Fibroblast of lung (primary cell): Measurements from ENCODE around the gene RNF133. TPM values are rescaled to one million over a fixed set of nuclear protein-coding genes. Genes with fewer than 3 reads are reported as not detected.

Experiments used
- DNase-seq, 2 donors: peaks; one replicate each; pipeline versions ENCODE4 v3.0.0 to v3.0.0-alpha.2; 2010; ENCODE audit warnings: low read depth in 2 of 2
- H2AFZ ChIP-seq: 2 replicates; pipeline ENCODE4 v1.5.1; 2012; ENCODE audit warnings: low read length, control low read depth, inconsistent platforms
- H3K27ac ChIP-seq: 2 replicates; pipeline ENCODE4 v1.5.1; 2011; ENCODE audit warnings: low read length, control low read depth; ENCODE audit not compliant: insufficient read depth
- H3K27me3 ChIP-seq: 2 replicates; pipeline ENCODE4 v1.5.1; 2011; ENCODE audit warnings: mild to moderate bottlenecking, low read length; ENCODE audit not compliant: control insufficient read depth, insufficient read depth
- H3K36me3 ChIP-seq: 2 replicates; pipeline ENCODE4 v1.5.1; 2011; ENCODE audit warnings: low read length; ENCODE audit not compliant: control insufficient read depth, insufficient read depth
- H3K4me1 ChIP-seq: 2 replicates; pipeline ENCODE4 v1.5.1; 2011; ENCODE audit warnings: low read length; ENCODE audit not compliant: control insufficient read depth, insufficient read depth; ENCODE audit errors: extremely low read depth
- H3K4me2 ChIP-seq: 2 replicates; pipeline ENCODE4 v1.5.1; 2011; ENCODE audit warnings: low read length, control low read depth; ENCODE audit not compliant: insufficient read depth; ENCODE audit errors: extremely low read depth
- H3K4me3 ChIP-seq, 4 experiments: fragments of 200-600 bp in 1 of 4; sonication (generic) in 1 of 4; replicated peaks in 1 of 4; 2 replicates each; pipeline ENCODE4 v1.5.1; 2011 to 2016; ENCODE audit warnings: low read length in 4 of 4, low read depth in 3 of 4, mild to moderate bottlenecking in 3 of 4, control low read depth in 2 of 4, inconsistent platforms in 1 of 4, mixed read lengths in 1 of 4; ENCODE audit not compliant: insufficient read depth in 1 of 4; ENCODE audit errors: control extremely low read depth in 1 of 4
- H3K79me2 ChIP-seq: 2 replicates; pipeline ENCODE4 v1.5.1; 2012; ENCODE audit warnings: mild to moderate bottlenecking, low read length, inconsistent platforms; ENCODE audit not compliant: control insufficient read depth, insufficient read depth
- H3K9ac ChIP-seq: 2 replicates; pipeline ENCODE4 v1.5.1; 2011; ENCODE audit warnings: mild to moderate bottlenecking, low read length, control low read depth; ENCODE audit not compliant: insufficient read depth
- H3K9me3 ChIP-seq: 2 replicates; pipeline ENCODE4 v1.5.1; 2012; ENCODE audit warnings: low read depth, low read length; ENCODE audit not compliant: control insufficient read depth, insufficient read depth
- H4K20me1 ChIP-seq: 2 replicates; pipeline ENCODE4 v1.5.1; 2011; ENCODE audit warnings: low read length; ENCODE audit not compliant: control insufficient read depth, insufficient read depth; ENCODE audit errors: extremely low read depth
- CTCF ChIP-seq, 2 donors: IDR thresholded peaks in 1 of 2; conservative IDR thresholded peaks in 1 of 2; 1 replicate in 1 of 2; 2 replicates in 1 of 2; pipeline ENCODE4 v1.5.1; 2011 to 2012; ENCODE audit warnings: low read length in 2 of 2, control low read depth in 1 of 2, inconsistent platforms in 1 of 2, low read depth in 1 of 2, mild to moderate bottlenecking in 1 of 2
- EZH2 ChIP-seq: IDR thresholded peaks from 2 replicates; pipeline ENCODE4 v1.5.1; 2012; ENCODE audit warnings: low read length, control low read depth, mild to moderate bottlenecking; ENCODE audit errors: missing control alignments
- polyA plus RNA-seq, 2 donors: library from polyadenylated mRNA; depleted of rRNA in 1 of 2; stranded (reverse) in 1 of 2; unstranded in 1 of 2; fragments of >200 nt; gene quantifications; 2 replicates each; pipeline ENCODE4 v1.2.1, GENCODE V29; 2011 to 2012; ENCODE audit warnings: missing spikeins in 1 of 2
- total RNA-seq: library from RNA; depleted of rRNA; stranded (reverse); fragments of >200 nt; gene quantifications from 2 replicates; pipeline ENCODE4 v1.2.1, GENCODE V29; 2014

Gene RNF133
- total and polyA plus RNA-seq, 2 donors (not counting 1 experiment from before 2014, with no cell fraction given): 0.07 to 0.50 TPM

GRCh38 chr7:122676466-122676865 is 22.5 kb downstream of the RNF133 start:
- Histone ChIP-seq H3K4me1 (no peaks in the 10 kb centered on the region), H3K9ac (no peak overlapping the region), H3K4me3 (no peak overlapping the region), H3K27me3 (no peaks in the 10 kb centered on the region), H3K79me2 (no peaks in the 10 kb centered on the region), H3K36me3 (no peaks in the 10 kb centered on the region), H4K20me1 (no peaks in the 10 kb centered on the region), H2AFZ (no peak overlapping the region), H3K27ac (no peak overlapping the region), H3K4me2 (no peak overlapping the region), H3K9me3 (no peaks in the 10 kb centered on the region)
- peak in 1 of 2 donors; percentile 8 for DNase-seq
- TF ChIP-seq CTCF (conservative IDR thresholded peaks at IDR 0.05 in 1 of 2, IDR thresholded peaks at IDR 0.05 in 1 of 2; ENCODE audit: low read depth in 1 of 2, low read length in 2 of 2) (no peak), EZH2 (no peak)

- no peak for TF ChIP-seq EZH2
- TF ChIP-seq CTCF (conservative IDR thresholded peaks at IDR 0.05 in 1 of 2, IDR thresholded peaks at IDR 0.05 in 1 of 2; ENCODE audit: low read depth in 1 of 2, low read length in 2 of 2): no peak
- Histone ChIP-seq H3K4me2 (no peak overlapping the region), H3K27me3 (no peaks in the 10 kb centered on the region), H4K20me1 (no peaks in the 10 kb centered on the region), H3K79me2 (no peaks in the 10 kb centered on the region), H3K36me3 (no peaks in the 10 kb centered on the region), H3K9me3 (no peaks in the 10 kb centered on the region), H2AFZ (no peak overlapping the region), H3K4me3 (no peak overlapping the region), H3K9ac (no peak overlapping the region), H3K4me1 (no peaks in the 10 kb centered on the region), H3K27ac (no peak overlapping the region)
- peak in 1 of 2 donors; percentile 12 for DNase-seq
These were observed 23.3 kb downstream of the RNF133 start for GRCh38 chr7:122675621-122676020.

DNA sequence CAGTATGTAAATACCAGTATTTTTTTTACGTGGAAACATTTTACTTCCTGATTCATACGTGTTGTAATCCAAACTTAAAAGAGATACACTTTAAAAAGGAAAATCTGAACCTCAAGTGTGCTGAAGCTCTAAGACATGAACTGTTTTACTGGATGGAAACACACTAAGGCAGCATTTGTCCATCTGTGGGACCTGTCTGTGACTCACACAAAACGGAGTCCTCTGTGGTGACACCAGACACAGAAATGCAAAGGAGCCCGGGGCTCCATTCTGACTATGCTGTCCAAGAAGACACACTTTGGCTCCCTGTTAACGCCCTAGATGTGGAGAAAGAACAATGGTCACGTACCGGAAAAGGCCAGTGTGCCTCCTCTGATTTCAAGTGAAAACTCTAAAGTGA is 23.9 kb downstream of the RNF133 start:
- Histone ChIP-seq H3K36me3 (no peaks in the 10 kb centered on the region), H2AFZ (no peak overlapping the region), H3K4me2 (no peak overlapping the region), H3K9me3 (no peaks in the 10 kb centered on the region), H3K27ac (no peak overlapping the region), H3K9ac (no peak overlapping the region), H3K27me3 (no peaks in the 10 kb centered on the region), H3K79me2 (no peaks in the 10 kb centered on the region), H3K4me1 (no peaks in the 10 kb centered on the region), H3K4me3 (no peak overlapping the region), H4K20me1 (no peaks in the 10 kb centered on the region)
- TF ChIP-seq CTCF (conservative IDR thresholded peaks at IDR 0.05 in 1 of 2, IDR thresholded peaks at IDR 0.05 in 1 of 2; ENCODE audit: low read depth in 1 of 2, low read length in 2 of 2): no peak
- TF ChIP-seq EZH2: no peak
- peak in 1 of 2 donors; percentile 57 for DNase-seq
